H4 (cell line): Measurements from ENCODE around the gene CPZ. TPM values are rescaled to one million over a fixed set of nuclear protein-coding genes. Genes with fewer than 3 reads are reported as not detected.

ENCODE experiments used
- DNase-seq: peaks from one replicate; pipeline ENCODE4 v3.0.0-alpha.2; 2015; ENCODE audit warnings: low spot score
- total RNA-seq: library from RNA; depleted of rRNA; stranded (reverse); fragments of >200 nt; shearing (Covaris generic); gene quantifications from 2 replicates; pipeline ENCODE4 v1.2.3, GENCODE V29; 2014

Gene CPZ
- total RNA-seq, 1 experiment from 2014 or later: 1.6 TPM

DNA sequence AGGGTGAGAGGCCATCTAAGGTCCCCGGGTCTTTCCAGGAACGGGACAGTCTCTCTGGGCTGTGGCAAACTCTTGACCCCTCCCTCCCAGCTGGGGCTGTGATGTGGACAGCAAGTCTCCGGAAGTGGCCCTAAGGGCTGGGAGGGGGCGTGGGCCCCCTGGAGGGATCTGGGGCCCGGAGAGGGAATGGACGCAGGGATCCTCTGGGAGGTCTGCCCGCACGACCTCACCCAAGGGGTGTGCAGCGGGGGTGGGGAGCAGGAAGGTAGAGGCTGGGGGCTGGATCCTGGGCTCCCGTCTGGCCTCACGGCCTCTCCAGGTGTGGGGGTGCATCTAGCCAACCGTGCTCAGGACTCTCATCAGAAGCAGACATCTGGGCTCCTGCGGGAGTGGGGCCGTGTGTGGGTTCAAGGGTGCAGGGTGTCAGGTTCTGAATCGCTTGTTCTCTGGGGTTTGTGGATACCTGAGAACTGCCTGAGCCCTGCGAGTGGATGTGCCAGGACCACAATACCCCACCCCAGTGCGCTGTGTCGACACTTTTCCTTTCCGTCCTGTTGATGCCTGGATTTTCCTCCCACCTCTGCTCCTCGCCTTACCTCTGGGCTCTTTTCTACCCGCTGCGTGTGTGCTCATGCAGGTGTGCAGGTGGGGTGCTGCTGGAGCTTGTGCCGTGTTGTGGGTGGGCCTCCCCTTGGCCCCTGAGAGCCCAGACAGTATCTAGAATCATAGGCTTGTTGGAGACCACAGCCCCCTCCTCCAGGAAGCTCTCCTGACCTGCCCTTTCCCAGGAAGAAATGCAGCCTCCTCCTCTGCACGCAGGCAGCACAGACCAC is 915 bp downstream of the CPZ start:
- no peak for DNase-seq

DNA sequence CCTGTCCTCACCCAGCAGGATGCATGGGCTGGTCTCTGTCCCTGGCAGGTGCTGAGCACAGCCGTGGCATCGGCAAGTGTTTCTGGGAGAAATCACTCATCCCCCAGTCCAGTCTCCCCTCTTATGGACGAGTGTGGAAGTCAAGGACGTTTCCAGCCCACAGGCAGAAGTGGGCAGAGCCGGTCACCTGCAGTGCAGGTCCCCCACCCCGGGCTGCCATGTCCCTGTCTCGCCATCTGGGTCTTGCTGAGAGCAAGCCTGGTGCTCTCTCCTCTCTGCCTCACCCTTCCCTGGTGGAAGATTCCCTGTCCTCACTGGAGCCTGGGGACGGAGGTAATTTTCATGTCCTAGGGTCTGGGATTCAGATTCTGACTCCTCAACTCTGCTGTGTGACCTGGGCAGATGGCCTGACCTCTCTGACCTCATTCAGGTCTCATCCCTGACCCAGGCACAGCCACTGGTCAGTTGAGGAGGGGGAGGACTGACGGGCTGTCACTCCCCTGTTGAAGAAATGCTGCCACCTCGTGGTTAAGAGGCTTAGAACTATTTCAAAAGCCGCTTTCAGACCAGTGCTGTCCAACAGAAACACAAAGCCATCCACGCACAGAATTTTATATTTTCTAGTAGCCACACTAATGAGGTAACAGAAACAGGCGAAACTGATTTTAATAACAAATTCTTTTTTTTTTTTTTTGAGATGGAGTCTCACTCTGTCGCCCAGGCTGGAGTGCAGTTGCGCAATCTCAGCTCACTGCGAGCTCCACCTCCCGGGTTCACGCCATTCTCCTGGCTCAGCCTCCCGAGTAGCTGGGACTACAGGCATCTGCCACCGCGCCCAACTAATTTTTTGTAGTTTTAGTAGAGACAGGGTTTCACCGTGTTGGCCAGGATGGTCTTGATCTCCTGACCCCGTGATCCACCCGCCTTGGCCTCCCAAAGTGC is 1.8 kb downstream of the CPZ start:
- DNase-seq: peak; percentile 72

DNA sequence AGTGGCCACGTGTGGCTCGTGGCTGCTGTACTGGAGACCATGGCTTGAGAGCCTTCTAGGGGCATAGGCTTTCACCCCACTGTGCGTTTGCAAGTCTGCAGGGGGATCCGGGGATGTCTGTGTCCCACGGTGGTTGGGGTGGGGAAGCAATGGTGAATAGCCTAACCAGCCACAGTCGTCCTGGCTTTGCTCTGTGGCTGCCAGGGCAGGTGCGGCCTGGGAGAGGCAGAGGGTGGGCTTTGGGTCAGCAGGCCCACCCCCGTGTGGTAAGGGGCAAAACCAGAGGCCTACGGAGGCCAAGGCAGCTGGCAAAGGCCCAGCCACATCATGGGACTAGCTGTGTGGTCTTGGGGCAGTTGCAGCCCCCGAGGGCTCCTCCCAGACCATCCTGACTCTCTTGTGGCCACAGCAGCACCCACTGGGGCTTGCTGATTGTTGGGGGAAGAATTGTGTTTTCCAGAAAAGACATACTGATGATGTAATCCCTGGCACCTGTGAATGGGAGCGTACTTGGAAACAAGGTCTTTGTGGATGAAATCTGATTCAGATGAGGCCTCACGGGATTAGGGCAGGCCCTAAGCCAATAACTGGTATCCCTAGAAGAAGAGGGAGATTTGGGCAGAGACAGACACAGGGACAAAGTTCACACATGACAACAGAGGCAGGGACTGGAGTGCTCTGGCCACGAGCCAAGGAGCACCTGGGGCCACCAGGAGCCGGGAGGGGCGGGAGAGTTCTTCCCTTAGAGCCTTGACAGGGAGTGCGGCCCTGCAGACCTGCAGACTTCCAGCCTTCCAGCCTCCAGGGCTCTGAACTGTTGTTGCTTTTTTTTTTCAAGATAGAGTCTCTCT is 2.9 kb downstream of the CPZ start:
- DNase-seq: no peak

DNA sequence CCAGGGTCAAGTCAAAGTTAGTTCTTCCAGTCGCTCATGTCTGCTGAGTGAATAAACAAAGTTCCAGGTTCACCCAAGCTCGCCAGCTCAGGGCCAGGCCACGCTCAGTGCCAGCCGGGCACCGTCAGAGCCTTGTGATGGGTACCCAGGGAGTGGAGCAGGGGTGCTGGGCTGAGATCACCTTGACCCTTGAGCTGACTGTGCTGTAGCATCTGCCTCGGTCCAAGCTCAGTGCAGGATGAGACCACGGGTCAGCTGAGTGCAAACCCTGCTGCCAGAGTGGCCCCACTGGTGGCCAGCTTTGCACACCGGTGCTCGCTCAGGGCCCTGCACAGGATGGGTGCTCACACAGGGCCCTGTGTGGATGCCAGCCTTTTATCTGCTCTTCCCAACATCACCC is 4.3 kb downstream of the CPZ start:
- no peak for DNase-seq

DNA sequence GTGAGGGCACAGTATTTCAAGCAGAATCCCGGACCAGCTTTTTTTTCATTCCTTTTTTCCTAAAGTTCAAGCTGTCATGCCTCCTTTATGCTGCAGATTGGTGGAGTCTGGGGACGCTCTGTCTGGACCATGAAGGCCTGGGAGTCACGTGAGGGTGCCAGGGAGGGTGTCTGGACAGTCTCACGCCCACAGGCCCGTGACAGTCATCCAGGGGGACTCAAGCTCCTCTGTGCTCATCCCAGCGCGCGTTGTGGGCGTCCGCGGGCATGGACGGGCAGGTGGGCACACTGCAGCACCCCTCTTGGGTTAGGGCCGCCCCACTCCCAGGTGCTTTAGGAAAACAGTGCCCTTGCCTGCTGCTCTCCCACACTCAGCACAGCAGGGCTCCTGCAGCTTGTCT is 4.8 kb downstream of the CPZ start:
- no peak for DNase-seq

DNA sequence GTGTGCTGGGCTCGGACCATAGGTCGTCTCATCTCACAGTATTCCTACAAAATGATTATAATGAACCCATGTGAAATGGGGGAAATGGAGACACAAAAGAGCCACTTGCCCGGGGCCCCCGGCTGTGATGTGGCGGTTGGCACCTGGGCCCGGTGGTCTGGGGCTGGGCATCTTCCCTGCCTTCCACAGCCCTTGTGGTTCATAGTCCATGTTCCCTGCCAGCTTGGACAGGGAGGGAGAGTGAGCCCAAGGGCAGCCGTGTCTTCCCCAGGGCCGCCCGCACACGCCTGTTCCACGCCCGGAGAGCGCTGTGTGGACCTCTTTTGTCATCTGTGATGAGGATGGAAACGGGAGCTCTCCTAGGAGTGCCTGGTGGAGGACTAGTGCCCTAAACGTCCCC is 5.2 kb downstream of the CPZ start:
- DNase-seq: no peak

DNA sequence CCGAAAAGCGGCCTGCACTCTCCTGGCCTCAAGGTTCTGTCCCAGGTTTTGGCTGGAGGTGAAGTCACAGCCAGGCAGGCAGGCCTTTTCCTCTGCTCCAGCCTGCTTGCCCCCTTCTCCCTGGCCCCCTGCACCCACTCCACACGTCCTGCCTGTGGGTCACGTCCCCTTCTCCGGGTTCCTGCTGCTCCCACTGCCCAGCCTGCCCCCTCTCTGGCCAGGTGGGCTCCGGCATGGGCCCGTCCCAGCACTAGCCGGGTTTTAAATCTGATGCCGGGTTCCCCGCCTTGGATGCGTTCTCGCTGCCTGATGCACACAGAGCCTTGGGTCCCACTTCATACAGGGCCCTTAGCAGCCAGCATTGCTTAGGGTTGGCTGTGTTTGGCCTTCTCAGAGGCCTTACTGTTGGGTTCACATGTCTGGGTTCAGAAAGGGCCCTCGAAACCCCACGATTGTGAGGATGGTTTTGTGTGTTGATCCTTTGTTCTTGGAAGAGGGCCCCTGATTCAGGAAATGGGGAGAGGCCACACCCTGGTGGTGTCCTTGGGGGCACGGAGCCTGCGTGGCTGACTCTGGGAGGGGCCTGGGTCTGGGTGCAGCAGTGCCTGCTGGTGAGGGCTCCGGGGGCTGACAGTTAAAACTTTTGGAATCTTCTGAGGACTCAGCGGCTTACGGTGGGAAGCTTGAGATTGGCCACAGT is 6.0 kb downstream of the CPZ start:
- no peak for DNase-seq

DNA sequence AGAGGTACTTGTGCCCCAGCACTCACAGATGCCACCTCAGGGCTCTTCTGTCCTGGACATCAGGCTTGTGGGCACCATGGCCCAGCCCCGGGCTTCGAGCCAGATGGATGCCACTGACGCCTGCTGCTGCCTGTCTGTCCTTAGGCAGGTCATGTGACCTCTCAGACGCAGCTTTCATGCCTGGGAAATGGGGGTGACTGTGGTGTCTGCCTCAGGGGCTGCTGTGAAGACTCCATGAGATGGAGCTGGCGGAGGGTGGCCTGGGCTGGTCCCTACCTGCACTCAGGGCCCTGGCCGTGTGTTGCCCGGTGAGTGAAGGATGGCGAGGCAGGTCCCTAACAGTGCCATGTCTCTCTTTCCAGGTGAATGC is 6.5 kb downstream of the CPZ start:
- DNase-seq: no peak

DNA sequence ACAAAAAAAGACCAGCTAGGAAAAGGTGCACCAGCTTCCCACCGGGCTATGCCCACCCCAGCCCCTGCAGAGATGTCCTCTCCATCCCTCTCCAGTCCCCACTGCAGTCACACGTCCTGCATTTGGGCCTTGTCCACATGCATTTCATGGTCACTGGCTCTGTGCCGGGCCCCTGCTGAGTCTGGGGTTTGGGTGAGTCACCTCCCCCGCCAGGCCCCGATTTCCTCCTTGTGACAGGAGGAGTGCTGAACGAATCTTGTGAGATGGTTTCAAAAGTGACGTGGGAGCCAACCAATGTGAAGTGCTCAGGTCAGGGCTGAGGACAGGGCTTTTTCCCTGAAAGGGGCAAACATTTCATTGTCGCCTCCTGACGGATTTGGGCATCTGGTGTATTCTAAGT is 7.1 kb downstream of the CPZ start:
- DNase-seq: peak; percentile 96

DNA sequence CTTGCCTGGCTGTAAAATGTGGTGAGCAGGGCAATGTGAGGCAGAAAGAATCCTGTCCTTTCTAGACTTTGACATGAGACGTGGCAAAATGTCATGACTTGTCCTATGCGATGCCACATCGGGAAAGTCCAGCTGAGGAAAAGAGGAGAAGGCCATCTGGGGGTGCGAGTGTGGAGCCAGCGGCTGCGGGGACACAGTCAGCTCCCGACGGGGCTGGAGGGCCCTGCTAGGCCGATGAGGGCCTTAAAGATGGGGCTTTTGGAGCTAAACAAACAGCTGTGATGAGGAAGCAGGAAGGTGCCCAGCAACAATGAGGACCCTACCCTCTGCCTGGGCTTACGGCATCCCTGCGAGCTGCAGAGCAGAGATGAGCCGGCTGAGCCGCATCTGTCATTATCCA is 7.7 kb downstream of the CPZ start:
- no peak for DNase-seq

DNA sequence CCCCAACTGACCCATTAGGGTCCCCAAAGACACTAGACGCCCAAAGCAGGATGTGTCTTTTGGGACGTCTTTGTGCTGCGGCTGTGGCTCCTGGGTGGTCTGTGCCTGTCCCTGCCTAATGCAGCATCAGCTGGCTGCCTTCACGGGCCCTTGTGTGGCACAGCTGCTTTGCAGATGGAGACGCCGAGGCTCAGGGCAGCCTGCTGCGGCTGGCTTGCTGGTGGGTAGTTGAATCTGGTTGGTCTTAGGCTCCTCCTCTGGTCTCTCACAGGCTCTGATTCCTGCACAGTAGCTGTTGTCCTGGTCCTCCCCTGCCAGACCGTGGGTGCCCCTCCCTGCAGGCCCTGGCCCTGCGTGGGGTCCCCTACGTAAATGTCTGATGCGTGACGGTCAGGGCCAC is 8.1 kb downstream of the CPZ start:
- no peak for DNase-seq

DNA sequence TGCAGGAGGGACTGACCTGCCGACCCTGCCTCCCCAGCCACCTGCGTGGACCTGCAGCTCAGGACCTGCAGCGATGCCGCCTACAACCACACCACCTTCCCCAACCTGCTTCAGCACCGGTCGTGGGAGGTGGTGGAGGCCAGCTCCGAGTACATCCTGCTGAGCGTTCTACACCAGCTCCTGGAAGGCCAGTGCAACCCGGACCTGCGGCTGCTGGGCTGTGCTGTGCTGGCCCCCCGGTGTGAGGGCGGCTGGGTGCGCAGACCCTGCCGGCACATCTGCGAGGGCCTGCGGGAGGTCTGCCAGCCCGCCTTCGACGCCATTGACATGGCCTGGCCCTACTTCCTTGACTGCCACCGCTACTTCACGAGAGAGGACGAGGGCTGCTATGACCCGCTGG is 8.5 kb downstream of the CPZ start:
- no peak for DNase-seq

DNA sequence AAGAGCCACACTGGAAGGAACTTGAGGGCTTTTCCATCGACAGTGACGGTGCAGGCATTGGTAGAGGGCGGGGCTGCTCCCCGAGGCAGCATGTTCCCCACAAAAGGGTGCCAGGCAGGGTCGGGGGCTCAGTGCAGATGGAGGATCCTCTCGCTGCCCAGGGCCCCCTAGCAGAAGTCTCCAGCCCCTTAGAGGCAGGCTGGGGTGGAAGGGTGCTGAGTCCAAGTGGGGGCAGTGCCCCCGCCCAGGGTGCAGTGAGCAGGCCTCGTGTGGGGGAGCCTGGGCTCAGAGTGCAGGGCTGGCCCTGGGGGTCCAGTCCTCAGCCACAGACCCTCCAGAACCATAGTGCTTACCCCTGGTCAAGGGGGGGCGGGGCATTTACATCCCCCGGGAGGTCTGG is 9.0 kb downstream of the CPZ start:
- no peak for DNase-seq

DNA sequence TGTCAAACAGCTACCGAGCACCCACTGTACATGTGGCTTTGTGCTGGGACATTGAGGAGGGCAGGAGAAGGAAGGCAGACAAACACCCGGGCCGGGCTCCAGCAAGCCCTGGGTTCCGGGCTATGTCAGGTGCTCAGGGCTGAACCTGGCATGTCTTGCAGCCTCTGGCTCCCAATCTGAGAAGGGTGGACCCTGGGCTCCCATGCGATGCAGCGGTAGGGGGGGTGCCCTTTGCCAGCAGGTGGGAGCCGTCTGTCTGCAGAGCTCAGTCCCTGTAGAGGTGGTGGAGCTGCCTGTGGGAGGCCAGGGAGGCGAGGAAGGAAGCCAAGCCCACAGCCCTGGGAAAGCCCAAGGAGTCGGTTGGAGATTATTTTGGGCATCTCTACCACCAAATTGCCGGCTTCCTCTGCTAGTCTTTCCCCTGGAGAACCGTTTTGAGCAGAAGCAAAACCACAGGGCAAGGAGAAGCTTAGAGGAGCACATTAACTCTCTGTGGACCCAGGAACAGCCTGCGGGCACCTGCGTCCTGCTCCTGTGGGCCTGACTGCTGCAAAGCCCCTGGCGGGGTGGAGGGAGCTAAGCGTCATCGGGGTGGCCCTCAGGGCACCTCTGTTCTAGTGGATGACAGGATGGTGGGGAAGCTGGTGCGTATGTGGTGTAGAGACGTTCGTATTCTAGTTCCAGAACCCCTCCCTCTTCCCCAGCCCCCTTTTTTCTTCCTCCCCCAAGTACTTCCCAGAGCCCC is 10.3 kb downstream of the CPZ start:
- no peak for DNase-seq

DNA sequence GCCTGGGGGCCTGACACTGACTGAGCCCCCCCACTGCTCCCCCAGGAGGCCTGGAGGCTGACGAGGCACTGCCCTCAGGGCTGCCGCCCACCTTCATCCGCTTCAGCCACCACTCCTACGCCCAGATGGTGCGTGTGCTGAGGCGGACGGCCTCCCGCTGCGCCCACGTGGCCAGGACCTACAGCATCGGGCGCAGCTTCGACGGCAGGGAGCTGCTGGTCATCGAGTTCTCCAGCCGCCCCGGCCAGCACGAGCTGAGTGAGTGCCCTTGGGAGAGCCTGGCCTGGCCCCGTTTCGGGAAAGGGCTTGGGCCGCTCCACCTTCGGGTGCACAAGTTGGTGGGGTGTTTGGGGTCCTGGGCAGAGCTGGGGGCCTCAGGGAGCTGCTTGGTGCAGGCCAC is 11.4 kb downstream of the CPZ start:
- no peak for DNase-seq

DNA sequence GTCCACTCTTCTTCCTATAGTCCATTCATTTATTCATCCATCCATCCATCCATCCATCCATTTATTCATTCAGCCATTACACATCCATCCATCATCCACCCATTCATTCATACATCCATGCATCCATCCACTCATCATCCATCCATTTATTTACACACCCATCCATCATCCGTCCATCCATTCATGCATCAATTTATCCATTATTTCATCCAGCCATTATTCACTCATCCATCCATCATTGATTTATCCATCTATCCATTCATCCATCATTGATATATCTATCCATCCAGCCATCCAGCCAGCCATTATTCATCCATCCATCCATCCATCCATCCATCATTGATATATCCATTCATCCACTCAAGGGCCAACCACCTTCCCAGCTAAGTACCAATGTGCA is 12.7 kb downstream of the CPZ start:
- DNase-seq: no peak

DNA sequence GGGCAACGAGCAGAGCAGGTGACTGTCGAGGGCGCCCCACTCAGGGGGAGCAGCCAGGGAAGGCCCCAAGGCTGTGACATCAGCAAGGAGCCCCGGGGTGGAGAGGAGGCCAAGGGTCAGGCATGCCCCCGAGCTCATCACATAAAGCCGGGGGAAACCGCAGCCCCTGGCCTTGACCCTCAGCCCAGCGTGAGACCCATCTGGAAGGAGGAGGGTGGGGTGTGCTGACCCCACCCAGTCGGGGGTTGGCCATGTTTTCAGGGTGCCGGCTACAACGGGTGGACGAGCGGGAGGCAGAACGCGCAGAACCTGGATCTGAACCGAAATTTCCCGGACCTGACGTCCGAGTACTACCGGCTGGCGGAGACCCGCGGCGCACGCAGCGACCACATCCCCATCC is 13.9 kb downstream of the CPZ start:
- DNase-seq: no peak

DNA sequence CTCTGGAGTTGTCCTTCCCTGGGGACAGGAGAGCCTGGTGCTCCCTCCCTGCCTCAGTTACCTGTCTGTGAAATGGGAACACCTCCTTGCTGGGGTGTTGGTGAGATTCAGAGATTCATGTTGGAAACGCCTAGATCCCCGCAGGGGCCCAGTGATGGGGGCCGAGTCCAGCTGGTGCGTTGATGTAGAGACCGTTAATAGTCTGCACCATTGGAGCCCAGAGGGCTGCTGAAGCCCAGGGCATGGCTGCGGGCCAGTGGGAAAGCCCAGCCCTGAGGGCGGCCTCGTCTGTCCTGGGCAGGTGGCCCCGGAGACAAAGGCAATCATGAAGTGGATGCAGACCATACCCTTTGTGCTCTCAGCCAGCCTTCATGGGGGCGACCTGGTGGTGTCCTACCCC is 14.4 kb downstream of the CPZ start:
- no peak for DNase-seq

DNA sequence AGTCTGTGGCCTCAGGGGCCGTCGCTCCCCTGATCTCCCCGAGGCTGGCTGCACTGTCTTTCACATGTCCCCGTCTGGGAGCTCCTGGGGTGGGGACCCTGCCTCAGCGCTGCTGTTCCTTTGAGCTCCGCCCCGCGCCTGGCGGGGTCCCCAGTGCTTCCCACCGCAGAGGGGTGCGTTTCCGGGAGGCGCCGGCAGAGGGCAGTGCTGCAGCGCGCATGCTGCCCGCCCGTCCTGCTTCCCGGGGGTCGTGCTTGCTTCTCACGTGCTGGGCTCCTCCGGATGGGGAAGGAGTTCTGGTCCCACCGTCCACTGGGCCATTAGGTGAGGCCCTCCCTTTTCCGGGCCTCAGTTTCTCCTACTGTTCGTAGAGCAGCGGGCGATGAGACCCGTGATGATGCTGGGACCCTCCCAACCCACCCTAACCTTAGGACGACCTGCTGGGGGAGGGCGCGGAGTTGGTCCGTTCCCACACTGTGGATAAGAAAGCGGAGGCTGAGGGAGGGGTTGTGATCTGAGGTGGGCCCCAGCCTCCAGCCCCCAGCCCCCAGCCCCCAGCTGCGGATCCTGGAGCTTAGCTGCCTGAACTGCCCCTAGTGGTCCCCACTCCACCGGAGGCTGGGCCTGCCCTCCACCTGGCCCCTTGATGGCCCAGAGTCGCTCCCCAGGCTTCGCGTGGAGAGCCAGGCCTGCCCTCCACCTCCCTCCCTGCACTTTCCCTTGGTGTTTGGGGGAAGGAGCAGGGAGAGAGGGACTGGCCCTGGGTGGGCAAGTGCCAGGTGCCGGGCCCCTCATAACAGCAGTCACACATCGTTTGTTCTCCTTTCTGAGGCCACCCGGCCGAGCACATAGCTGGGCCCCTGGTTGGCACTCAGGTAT is 15.3 kb downstream of the CPZ start:
- DNase-seq: no peak
